WTC11 (cell line): ENCODE results near the gene GPR15LG. TPM values are rescaled to one million over a fixed set of nuclear protein-coding genes. Genes with fewer than 3 reads are reported as not detected.

Experiments
- ATAC-seq: fragments of 200-7000 bp; cut with Tn5 transposase; 2 replicates; pipeline ENCODE4 v1.10.0; 2021; ENCODE audit warnings: mild to moderate bottlenecking, moderate library complexity
- CTCF ChIA-PET: fragments of 300-600 bp; sonication (Branson Sonifier 250); formaldehyde crosslinking; loops from one replicate; lab custom pipeline; 2021; ENCODE audit warnings: antibody characterized with exemption; lab: Charles Lee
- POLR2A ChIA-PET: fragments of 350-600 bp; sonication (Branson Sonifier 250); formaldehyde crosslinking; loops from one replicate; lab custom pipeline; 2021; ENCODE audit warnings: antibody characterized with exemption; lab: Charles Lee
- DNase-seq: peaks from one replicate; pipeline ENCODE4 v3.0.0; 2021; ENCODE audit warnings: low spot score
- H3K27ac Mint-ChIP-seq: 2 replicates; pipeline ENCODE4 v1.8.0; 2021; ENCODE audit warnings: mixed read lengths
- H3K27me3 Mint-ChIP-seq: 2 replicates; pipeline ENCODE4 v1.8.0; 2021; ENCODE audit warnings: low read depth, mild to moderate bottlenecking, moderate library complexity, mixed read lengths
- H3K36me3 Mint-ChIP-seq: 2 replicates; pipeline ENCODE4 v1.8.0; 2021; ENCODE audit warnings: mixed read lengths
- H3K4me1 Mint-ChIP-seq: 2 replicates; pipeline ENCODE4 v1.8.0; 2022; ENCODE audit warnings: mixed read lengths
- H3K4me3 Mint-ChIP-seq: 2 replicates; pipeline ENCODE4 v1.8.0; 2021; ENCODE audit warnings: mild to moderate bottlenecking, moderate library complexity, mixed read lengths
- H3K9me3 Mint-ChIP-seq: 2 replicates; pipeline ENCODE4 v1.8.0; 2021; ENCODE audit warnings: mixed read lengths
- CREB1 ChIP-seq: sonication (generic); formaldehyde crosslinking; IDR thresholded peaks from 2 replicates; pipeline ENCODE4 v1.8.0; 2023; ENCODE audit warnings: mild to moderate bottlenecking, missing genetic modification reagents
- CREM ChIP-seq: sonication (generic); formaldehyde crosslinking; IDR thresholded peaks from 2 replicates; pipeline ENCODE4 v1.8.1; 2022; ENCODE audit warnings: mild to moderate bottlenecking, missing genetic modification reagents, moderate library complexity
- ETV6 ChIP-seq: sonication (generic); formaldehyde crosslinking; IDR thresholded peaks from 2 replicates; pipeline ENCODE4 v1.8.1; 2022; ENCODE audit warnings: mild to moderate bottlenecking, missing genetic modification reagents
- GTF2I ChIP-seq: fragments of 250-450 bp; sonication (Bioruptor Pico); conservative IDR thresholded peaks from 2 replicates; pipeline ENCODE4 v1.4.0; 2021; ENCODE audit warnings: mild to moderate bottlenecking
- MYBL2 ChIP-seq: sonication (generic); formaldehyde crosslinking; IDR thresholded peaks from 2 replicates; pipeline ENCODE4 v1.8.1; 2023; ENCODE audit warnings: mild to moderate bottlenecking, moderate library complexity, missing genetic modification reagents
- NR1H2 ChIP-seq: sonication (generic); formaldehyde crosslinking; IDR thresholded peaks from 2 replicates; pipeline ENCODE4 v1.9.0; 2021; ENCODE audit warnings: mild to moderate bottlenecking, moderate library complexity, missing genetic modification reagents
- TEAD4 ChIP-seq: sonication (generic); formaldehyde crosslinking; IDR thresholded peaks from 2 replicates; pipeline ENCODE4 v1.8.0; 2022; ENCODE audit warnings: mild to moderate bottlenecking, missing genetic modification reagents
- ZNF219 ChIP-seq: sonication (generic); formaldehyde crosslinking; IDR thresholded peaks from 2 replicates; pipeline ENCODE4 v1.8.0; 2023; ENCODE audit warnings: missing genetic modification reagents, mild to moderate bottlenecking, borderline replicate concordance
- ZNF396 ChIP-seq: fragments of 250-450 bp; sonication (Bioruptor Pico); IDR thresholded peaks from 2 replicates; pipeline ENCODE4 v1.8.0; 2021; ENCODE audit warnings: mild to moderate bottlenecking, moderate library complexity, borderline replicate concordance
- ZNF671 ChIP-seq: fragments of 250-450 bp; sonication (Bioruptor Pico); IDR thresholded peaks from 2 replicates; pipeline ENCODE4 v1.8.0; 2021; ENCODE audit warnings: mild to moderate bottlenecking
- total RNA-seq: library from RNA; stranded (reverse); gene quantifications from 3 replicates; pipeline ENCODE4 v1.2.3, GENCODE V29; 2021
- TF ChIP-seq, protein P1 (sequence below): sonication (generic); formaldehyde crosslinking; IDR thresholded peaks from 2 replicates; pipeline ENCODE4 v1.8.1; 2022; ENCODE audit warnings: missing genetic modification reagents, borderline replicate concordance
- TF ChIP-seq, protein P2 (sequence below): sonication (generic); formaldehyde crosslinking; IDR thresholded peaks from 2 replicates; pipeline ENCODE4 v1.8.1; 2023; ENCODE audit warnings: mild to moderate bottlenecking, missing genetic modification reagents
- TF ChIP-seq, protein P3 (sequence below): sonication (generic); formaldehyde crosslinking; IDR thresholded peaks from 2 replicates; pipeline ENCODE4 v1.8.0; 2022; ENCODE audit warnings: mild to moderate bottlenecking, missing genetic modification reagents
- TF ChIP-seq, protein P4 (sequence below): sonication (generic); formaldehyde crosslinking; IDR thresholded peaks from 2 replicates; pipeline ENCODE4 v1.8.1; 2023; ENCODE audit warnings: mild to moderate bottlenecking, missing genetic modification reagents, borderline replicate concordance
- TF ChIP-seq, protein P5 (sequence below): sonication (generic); formaldehyde crosslinking; IDR thresholded peaks from 2 replicates; pipeline ENCODE4 v1.8.0; 2023; ENCODE audit warnings: missing genetic modification reagents, mild to moderate bottlenecking, borderline replicate concordance
- TF ChIP-seq, protein P6 (sequence below): sonication (generic); formaldehyde crosslinking; IDR thresholded peaks from 2 replicates; pipeline ENCODE4 v1.8.1; 2023; ENCODE audit warnings: mild to moderate bottlenecking, moderate library complexity, missing genetic modification reagents
- TF ChIP-seq, protein P7 (sequence below): sonication (generic); formaldehyde crosslinking; IDR thresholded peaks from 2 replicates; pipeline ENCODE4 v1.8.1; 2023; ENCODE audit warnings: mild to moderate bottlenecking, missing genetic modification reagents, moderate library complexity
- TF ChIP-seq, protein P8 (sequence below): sonication (generic); formaldehyde crosslinking; IDR thresholded peaks from 2 replicates; pipeline ENCODE4 v1.8.0; 2022; ENCODE audit warnings: mild to moderate bottlenecking, missing genetic modification reagents

GPR15LG gene
- total RNA-seq, 1 experiment from 2014 or later: not detected

DNA sequence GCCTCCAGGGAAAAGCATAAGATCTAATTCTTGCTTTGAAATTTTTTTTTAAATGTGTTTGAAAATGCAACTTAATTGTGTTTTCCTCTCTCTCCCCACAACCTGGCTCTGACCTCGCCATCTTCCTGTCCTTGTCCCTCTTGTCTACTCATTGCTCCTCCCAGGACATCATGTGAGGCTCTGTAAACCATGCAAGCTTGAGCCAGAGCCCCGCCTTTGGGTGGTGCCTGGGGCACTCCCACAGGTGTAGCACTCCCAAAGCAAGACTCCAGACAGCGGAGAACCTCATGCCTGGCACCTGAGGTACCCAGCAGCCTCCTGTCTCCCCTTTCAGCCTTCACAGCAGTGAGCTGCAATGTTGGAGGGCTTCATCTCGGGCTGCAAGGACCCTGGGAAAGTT is 10.9 kb downstream of the GPR15LG start (continued):
- TF ChIP-seq, protein P1, sequence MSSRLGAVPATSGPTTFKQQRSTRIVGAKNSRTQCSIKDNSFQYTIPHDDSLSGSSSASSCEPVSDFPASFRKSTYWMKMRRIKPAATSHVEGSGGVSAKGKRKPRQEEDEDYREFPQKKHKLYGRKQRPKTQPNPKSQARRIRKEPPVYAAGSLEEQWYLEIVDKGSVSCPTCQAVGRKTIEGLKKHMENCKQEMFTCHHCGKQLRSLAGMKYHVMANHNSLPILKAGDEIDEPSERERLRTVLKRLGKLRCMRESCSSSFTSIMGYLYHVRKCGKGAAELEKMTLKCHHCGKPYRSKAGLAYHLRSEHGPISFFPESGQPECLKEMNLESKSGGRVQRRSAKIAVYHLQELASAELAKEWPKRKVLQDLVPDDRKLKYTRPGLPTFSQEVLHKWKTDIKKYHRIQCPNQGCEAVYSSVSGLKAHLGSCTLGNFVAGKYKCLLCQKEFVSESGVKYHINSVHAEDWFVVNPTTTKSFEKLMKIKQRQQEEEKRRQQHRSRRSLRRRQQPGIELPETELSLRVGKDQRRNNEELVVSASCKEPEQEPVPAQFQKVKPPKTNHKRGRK (CRISPR knock-in tag): no peak
- TF ChIP-seq, protein P2, sequence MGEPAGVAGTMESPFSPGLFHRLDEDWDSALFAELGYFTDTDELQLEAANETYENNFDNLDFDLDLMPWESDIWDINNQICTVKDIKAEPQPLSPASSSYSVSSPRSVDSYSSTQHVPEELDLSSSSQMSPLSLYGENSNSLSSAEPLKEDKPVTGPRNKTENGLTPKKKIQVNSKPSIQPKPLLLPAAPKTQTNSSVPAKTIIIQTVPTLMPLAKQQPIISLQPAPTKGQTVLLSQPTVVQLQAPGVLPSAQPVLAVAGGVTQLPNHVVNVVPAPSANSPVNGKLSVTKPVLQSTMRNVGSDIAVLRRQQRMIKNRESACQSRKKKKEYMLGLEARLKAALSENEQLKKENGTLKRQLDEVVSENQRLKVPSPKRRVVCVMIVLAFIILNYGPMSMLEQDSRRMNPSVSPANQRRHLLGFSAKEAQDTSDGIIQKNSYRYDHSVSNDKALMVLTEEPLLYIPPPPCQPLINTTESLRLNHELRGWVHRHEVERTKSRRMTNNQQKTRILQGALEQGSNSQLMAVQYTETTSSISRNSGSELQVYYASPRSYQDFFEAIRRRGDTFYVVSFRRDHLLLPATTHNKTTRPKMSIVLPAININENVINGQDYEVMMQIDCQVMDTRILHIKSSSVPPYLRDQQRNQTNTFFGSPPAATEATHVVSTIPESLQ (CRISPR knock-in tag): no peak
- no peak for TF ChIP-seq TEAD4
- no peak for TF ChIP-seq ZNF671 (CRISPR knock-in tag)

DNA sequence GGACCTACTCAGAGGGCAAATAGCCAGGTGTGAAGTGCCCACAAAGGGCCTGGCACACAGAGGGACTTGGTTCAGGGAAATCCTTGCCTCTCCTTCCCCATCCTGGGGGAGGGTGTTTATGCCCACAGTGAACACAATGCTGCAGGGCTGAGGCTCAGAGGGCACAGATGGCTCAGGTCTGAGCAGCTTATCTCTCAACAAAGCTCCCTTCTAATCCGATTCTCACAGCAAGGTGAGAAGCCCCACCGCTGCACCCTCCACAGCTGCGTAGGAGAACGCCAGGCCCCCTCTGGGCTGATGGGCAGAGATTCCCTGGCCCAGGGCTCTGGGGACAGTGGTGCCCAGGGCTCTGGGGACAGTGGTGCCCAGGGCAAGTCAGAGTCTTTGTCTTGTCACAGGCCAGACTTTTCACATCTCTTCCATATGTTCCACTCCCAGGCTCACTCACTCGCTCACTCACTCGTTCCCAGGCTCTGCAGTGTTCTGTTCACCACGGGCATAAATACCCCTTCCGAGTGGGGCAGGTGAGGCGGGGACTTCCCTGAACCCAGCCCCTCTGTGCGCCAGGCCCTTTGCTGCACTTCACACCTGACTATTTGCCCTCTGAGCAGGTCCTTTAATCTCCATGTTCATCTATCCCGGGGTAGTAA is 12.1 kb downstream of the GPR15LG start:
- Mint-ChIP-seq H3K27me3 (peaks cover 2% of the 10 kb centered on the region), H3K4me3 (no peak overlapping the region), H3K4me1 (no peaks in the 10 kb centered on the region), H3K36me3 (peaks cover 7% of the 10 kb centered on the region), H3K9me3 (peaks cover 14% of the 10 kb centered on the region), H3K27ac (no peak overlapping the region)
- ChIA-PET POLR2A (no interaction called here), CTCF (interaction anchor here (1.6 kb wide), 1 partner anchor 38 kb away, joined by 9 read pairs; no protein-coding TSS in a partner anchor)
- ATAC-seq: no peak
- DNase-seq: no peak
- TF ChIP-seq, protein P3, sequence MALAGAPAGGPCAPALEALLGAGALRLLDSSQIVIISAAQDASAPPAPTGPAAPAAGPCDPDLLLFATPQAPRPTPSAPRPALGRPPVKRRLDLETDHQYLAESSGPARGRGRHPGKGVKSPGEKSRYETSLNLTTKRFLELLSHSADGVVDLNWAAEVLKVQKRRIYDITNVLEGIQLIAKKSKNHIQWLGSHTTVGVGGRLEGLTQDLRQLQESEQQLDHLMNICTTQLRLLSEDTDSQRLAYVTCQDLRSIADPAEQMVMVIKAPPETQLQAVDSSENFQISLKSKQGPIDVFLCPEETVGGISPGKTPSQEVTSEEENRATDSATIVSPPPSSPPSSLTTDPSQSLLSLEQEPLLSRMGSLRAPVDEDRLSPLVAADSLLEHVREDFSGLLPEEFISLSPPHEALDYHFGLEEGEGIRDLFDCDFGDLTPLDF: no peak
- TF ChIP-seq CREM (CRISPR knock-in tag) (no peak), ETV6 (CRISPR knock-in tag) (no peak), CREB1 (CRISPR knock-in tag) (no peak), MYBL2 (no peak), GTF2I (CRISPR knock-in tag) (no peak), ZNF219 (CRISPR knock-in tag) (no peak), ZNF396 (no peak), NR1H2 (no peak)
- TF ChIP-seq, protein P4, sequence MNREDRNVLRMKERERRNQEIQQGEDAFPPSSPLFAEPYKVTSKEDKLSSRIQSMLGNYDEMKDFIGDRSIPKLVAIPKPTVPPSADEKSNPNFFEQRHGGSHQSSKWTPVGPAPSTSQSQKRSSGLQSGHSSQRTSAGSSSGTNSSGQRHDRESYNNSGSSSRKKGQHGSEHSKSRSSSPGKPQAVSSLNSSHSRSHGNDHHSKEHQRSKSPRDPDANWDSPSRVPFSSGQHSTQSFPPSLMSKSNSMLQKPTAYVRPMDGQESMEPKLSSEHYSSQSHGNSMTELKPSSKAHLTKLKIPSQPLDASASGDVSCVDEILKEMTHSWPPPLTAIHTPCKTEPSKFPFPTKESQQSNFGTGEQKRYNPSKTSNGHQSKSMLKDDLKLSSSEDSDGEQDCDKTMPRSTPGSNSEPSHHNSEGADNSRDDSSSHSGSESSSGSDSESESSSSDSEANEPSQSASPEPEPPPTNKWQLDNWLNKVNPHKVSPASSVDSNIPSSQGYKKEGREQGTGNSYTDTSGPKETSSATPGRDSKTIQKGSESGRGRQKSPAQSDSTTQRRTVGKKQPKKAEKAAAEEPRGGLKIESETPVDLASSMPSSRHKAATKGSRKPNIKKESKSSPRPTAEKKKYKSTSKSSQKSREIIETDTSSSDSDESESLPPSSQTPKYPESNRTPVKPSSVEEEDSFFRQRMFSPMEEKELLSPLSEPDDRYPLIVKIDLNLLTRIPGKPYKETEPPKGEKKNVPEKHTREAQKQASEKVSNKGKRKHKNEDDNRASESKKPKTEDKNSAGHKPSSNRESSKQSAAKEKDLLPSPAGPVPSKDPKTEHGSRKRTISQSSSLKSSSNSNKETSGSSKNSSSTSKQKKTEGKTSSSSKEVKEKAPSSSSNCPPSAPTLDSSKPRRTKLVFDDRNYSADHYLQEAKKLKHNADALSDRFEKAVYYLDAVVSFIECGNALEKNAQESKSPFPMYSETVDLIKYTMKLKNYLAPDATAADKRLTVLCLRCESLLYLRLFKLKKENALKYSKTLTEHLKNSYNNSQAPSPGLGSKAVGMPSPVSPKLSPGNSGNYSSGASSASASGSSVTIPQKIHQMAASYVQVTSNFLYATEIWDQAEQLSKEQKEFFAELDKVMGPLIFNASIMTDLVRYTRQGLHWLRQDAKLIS (CRISPR knock-in tag): no peak
- TF ChIP-seq, protein P5, sequence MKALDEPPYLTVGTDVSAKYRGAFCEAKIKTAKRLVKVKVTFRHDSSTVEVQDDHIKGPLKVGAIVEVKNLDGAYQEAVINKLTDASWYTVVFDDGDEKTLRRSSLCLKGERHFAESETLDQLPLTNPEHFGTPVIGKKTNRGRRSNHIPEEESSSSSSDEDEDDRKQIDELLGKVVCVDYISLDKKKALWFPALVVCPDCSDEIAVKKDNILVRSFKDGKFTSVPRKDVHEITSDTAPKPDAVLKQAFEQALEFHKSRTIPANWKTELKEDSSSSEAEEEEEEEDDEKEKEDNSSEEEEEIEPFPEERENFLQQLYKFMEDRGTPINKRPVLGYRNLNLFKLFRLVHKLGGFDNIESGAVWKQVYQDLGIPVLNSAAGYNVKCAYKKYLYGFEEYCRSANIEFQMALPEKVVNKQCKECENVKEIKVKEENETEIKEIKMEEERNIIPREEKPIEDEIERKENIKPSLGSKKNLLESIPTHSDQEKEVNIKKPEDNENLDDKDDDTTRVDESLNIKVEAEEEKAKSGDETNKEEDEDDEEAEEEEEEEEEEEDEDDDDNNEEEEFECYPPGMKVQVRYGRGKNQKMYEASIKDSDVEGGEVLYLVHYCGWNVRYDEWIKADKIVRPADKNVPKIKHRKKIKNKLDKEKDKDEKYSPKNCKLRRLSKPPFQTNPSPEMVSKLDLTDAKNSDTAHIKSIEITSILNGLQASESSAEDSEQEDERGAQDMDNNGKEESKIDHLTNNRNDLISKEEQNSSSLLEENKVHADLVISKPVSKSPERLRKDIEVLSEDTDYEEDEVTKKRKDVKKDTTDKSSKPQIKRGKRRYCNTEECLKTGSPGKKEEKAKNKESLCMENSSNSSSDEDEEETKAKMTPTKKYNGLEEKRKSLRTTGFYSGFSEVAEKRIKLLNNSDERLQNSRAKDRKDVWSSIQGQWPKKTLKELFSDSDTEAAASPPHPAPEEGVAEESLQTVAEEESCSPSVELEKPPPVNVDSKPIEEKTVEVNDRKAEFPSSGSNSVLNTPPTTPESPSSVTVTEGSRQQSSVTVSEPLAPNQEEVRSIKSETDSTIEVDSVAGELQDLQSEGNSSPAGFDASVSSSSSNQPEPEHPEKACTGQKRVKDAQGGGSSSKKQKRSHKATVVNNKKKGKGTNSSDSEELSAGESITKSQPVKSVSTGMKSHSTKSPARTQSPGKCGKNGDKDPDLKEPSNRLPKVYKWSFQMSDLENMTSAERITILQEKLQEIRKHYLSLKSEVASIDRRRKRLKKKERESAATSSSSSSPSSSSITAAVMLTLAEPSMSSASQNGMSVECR: no peak
- TF ChIP-seq, protein P6, sequence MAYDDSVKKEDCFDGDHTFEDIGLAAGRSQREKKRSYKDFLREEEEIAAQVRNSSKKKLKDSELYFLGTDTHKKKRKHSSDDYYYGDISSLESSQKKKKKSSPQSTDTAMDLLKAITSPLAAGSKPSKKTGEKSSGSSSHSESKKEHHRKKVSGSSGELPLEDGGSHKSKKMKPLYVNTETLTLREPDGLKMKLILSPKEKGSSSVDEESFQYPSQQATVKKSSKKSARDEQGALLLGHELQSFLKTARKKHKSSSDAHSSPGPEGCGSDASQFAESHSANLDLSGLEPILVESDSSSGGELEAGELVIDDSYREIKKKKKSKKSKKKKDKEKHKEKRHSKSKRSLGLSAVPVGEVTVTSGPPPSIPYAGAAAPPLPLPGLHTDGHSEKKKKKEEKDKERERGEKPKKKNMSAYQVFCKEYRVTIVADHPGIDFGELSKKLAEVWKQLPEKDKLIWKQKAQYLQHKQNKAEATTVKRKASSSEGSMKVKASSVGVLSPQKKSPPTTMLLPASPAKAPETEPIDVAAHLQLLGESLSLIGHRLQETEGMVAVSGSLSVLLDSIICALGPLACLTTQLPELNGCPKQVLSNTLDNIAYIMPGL: no peak
- TF ChIP-seq, protein P7, sequence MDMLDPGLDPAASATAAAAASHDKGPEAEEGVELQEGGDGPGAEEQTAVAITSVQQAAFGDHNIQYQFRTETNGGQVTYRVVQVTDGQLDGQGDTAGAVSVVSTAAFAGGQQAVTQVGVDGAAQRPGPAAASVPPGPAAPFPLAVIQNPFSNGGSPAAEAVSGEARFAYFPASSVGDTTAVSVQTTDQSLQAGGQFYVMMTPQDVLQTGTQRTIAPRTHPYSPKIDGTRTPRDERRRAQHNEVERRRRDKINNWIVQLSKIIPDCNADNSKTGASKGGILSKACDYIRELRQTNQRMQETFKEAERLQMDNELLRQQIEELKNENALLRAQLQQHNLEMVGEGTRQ (CRISPR knock-in tag): no peak
- TF ChIP-seq, protein P8, sequence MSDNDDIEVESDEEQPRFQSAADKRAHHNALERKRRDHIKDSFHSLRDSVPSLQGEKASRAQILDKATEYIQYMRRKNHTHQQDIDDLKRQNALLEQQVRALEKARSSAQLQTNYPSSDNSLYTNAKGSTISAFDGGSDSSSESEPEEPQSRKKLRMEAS: no peak
